HG03439 (cell line): Measurements from ENCODE around the gene ADCY4.

Experiments
- ATAC-seq: cut with Tn5 transposase; IDR thresholded peaks from one replicate; pipeline ENCODE4 v1.9.1; 2021; ENCODE audit warnings: mild to moderate bottlenecking, moderate library complexity; ENCODE audit not compliant: unreplicated experiment

Gene ADCY4

GRCh38 chr14:24279301-24280186, 55.3 kb downstream of the ADCY4 start:
- peak; percentile 54 for ATAC-seq

DNA sequence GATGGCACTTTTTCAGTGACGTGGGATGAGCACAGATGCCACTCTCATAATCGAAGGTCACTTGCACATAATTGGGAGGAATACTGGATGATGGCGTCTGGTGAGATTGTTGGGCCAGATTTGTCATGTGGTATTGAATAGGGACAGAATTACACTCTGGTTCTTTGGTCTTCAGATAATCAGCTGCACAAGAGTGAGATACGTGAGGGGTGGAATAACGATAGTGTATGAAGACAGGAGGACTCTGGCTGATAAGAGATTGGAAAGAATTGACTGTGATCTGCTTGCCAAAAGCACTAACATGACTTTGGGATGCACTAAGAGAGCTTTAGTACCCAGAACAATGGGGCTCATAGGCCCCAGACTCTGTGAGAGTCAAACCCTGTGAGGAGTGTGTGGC, 56.4 kb downstream of the ADCY4 start:
- no peak for ATAC-seq

DNA sequence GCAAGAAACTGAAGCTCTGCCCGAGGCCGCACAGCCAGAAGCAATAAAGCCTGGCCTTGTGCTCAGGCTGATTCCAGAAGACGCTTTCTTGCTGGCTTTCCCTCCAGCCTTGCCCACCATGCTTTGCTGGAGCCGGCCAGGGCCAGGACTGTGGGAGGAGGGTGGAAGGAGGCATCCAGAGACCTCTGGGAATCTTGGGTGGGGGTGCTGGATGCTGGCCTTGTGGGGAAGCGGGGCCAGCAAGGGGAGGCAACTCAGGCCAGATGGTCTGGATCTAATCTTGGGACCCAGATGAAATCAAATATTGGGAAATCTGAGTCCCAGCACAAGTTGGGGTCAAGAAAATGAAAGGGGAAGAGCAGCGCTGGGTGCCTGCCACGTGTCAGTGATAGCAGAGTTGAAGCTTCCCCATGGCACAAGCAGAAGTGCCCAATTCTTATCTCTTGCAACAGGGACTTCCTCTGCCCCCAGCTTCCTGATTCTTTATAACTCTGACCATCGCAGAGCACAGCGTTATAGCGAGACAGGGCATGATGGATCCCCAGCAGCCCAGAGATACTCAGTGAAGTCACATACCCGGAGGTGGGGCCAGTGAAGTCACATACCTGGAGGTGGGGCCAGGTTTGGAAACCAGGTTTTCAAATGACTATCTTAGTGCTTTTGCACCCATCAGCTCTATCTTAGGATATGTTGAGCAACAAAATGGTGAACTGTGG, 57.1 kb downstream of the ADCY4 start:
- ATAC-seq: no peak

DNA sequence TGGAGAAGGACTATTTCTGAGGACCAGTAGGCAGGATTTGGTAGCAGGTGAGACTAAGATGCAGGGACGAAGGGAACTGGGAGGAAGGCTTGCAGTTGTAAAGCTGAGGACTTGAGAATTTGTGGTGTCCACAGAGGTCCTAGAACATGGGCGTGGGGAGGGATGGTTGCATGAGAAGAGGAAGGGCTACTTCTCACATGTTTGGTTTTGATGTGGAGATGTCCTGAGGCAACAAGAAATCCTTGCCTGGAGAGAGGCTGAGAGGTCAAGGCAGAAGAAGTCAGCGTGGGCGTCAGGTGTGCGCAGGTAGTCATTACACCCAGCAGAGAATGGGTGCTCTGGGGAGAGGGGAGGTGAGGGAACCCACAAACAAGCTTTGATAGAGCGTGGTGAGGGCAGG, 57.8 kb downstream of the ADCY4 start:
- no peak for ATAC-seq

DNA sequence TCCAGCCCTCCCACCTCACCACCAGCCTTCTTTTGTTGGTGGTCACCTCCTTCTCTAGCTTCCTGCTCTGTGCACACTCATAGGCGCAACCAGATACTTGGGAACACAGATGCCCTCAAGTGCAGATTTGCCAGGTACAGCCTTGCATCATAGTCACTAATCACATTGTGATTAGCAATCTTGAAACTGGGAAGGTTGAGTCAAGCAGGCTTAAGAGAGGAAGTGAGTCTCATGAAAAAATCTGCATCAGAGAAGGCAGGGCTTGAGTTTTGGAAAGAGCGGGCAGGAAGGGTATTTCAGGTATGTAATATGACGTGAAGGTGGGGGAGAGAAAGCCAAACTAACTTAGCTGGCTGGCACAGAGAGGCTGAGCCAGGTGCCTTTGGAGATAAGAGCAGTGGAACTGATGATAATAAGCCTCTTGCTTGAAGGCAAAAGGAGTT, 60.7 kb downstream of the ADCY4 start:
- peak; percentile 49 for ATAC-seq

- ATAC-seq: no peak
Observed at GRCh38 chr14:24273422-24273998, 61.4 kb downstream of the ADCY4 start.

GRCh38 chr14:24272467-24272866, 62.4 kb downstream of the ADCY4 start:
- ATAC-seq: no peak

GRCh38 chr14:24271834-24272263, 63.0 kb downstream of the ADCY4 start:
- no peak for ATAC-seq

DNA sequence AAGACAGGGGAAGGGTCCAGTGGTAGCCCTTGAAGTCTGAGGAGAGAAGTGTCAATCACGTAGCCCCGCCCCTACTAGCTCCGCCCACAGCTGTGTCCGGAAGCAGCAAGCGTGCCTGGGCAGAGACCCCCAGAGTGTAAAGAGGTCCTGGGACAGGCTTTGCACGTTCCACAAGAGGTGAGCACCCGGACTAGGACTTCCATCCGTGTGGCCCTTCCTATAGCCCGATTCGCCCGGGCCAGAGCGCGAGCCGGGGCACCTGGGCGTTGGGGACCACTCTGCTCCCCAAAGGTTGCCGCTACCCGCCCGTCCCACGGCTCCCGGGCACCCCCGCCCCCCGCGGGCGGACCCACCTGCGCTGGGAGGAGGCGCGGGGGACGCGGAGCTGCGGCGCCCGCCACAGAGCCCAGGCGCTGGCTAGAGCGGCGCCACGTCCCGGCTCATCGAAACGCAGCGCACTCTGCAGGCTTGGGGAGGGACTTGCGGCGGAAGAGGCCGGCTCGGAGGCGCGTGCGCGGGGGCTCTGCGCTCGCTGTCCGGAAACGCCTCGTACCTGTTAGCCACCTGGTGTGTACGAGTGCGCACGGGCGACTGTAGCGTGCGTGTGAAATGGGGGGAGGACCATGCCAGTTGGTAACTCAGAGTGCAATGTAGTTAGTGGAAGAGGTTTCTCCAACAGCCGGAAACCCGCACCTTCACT, 63.6 kb downstream of the ADCY4 start, which contains the start of gene RABGGTA:
Gene RABGGTA, minus strand, starts transcription at position 464 of the 700 bp plus-strand sequence. CDS start 482 bp downstream, outside the sequence.
- peak; percentile 84 for ATAC-seq

DNA sequence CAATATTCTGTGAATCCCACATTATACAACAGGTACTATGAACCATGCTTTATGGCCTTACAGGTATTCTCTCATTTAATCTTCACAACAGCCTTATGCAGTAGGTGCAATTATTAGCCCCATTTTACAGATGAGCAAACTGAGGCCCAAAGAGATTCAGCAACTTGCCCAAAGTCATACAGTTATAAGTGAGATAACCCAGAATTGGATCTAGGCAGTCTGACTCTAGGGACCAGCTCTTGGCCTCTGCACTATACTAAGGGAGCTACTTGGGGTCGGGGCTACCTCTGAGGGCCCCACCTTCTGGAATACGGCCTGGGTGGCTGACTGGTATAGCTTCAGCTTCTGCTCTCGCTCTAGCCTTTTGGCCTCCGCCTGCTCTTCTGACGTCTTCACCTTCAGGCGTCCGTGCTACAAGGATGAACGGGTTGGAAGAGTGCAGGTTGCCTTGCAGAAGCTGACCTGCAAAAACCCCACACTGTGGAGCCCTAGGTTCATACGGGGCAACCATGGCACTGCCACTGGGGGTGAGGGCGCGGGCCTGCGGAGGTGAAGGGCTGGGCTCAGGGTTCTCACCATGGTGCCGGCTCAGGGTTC, 64.2 kb downstream of the ADCY4 start:
- ATAC-seq: no peak

DNA sequence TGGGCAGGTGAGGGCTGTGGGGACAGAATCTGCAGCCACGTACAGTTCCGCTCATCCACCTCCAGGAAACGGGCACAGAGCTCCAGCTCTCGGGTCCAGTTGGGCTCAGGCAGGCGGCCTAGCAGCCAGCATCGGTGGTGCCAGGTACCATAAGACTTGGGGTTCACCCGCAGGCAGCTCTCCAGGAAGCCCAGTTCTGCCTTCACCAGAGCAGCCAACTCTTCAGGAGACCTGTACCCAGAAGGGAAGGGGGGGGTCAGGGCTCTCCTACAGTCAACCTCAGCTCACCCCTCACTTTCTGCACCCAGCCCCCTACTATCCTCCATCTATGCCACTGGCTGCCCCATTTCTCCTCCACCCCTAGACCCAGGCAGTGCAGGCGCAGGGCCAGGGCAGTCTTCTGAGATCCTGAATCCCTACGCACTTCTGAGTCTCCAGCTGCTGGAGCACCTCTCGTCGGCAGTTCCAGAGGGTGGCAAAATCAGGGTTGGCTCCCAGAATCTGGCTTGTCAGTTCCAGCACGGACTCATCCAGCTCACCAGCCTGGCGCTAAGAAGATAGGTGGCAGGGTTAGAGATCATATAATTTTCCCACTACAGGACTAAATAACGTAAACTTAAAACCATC, 64.8 kb downstream of the ADCY4 start:
- no peak for ATAC-seq

GRCh38 chr14:24269368-24269767, 65.5 kb downstream of the ADCY4 start:
- no peak for ATAC-seq
